HEK293 (cell line): Measurements from ENCODE around the gene TFAP2C.
A peak's percentile ranks its signal among the peaks of the same experiment; 100 is the strongest.

Experiments used
- BCL6B ChIP-seq: fragments of 450-650 bp; formaldehyde crosslinking; IDR thresholded peaks from 2 replicates; pipeline ENCODE4 v1.5.1; 2017; ENCODE audit warnings: missing biosample characterization, missing genetic modification characterization
- FEZF1 ChIP-seq: fragments of 450-650 bp; formaldehyde crosslinking; IDR thresholded peaks from 2 replicates; pipeline ENCODE4 v1.5.1; 2016; ENCODE audit warnings: missing biosample characterization, missing genetic modification characterization
- HOXC10 ChIP-seq: sonication (generic); formaldehyde crosslinking; IDR thresholded peaks from 2 replicates; pipeline ENCODE4 v1.8.1; 2023; ENCODE audit warnings: mild to moderate bottlenecking, missing genetic modification reagents
- HOXD13 ChIP-seq: sonication (generic); formaldehyde crosslinking; IDR thresholded peaks from 2 replicates; pipeline ENCODE4 v1.8.0; 2022; ENCODE audit warnings: missing genetic modification reagents, borderline replicate concordance
- INSM2 ChIP-seq: fragments of 450-650 bp; formaldehyde crosslinking; IDR thresholded peaks from 2 replicates; pipeline ENCODE4 v1.5.1; 2016; ENCODE audit warnings: missing biosample characterization, missing genetic modification characterization
- KLF10 ChIP-seq: fragments of 450-650 bp; IDR thresholded peaks from 2 replicates; pipeline ENCODE4 v1.5.1; 2018; ENCODE audit warnings: missing biosample characterization, mild to moderate bottlenecking, missing genetic modification characterization
- KLF9 ChIP-seq: fragments of 450-650 bp; formaldehyde crosslinking; IDR thresholded peaks from 2 replicates; pipeline ENCODE4 v1.5.1; 2016; ENCODE audit warnings: missing biosample characterization, missing genetic modification characterization, low read depth
- MZF1 ChIP-seq: fragments of 450-650 bp; formaldehyde crosslinking; IDR thresholded peaks from 2 replicates; pipeline ENCODE4 v1.5.1; 2017; ENCODE audit warnings: missing biosample characterization, missing genetic modification characterization, borderline replicate concordance
- PRDM2 ChIP-seq: fragments of 450-650 bp; formaldehyde crosslinking; IDR thresholded peaks from 2 replicates; pipeline ENCODE4 v1.5.1; 2016; ENCODE audit warnings: missing biosample characterization, missing genetic modification characterization, borderline replicate concordance
- REPIN1 ChIP-seq: fragments of 450-650 bp; formaldehyde crosslinking; IDR thresholded peaks from 2 replicates; pipeline ENCODE4 v1.5.1; 2017; ENCODE audit warnings: missing biosample characterization, missing genetic modification characterization, low read depth
- SP7 ChIP-seq: fragments of 450-650 bp; formaldehyde crosslinking; IDR thresholded peaks from 2 replicates; pipeline ENCODE4 v1.5.1; 2016; ENCODE audit warnings: missing biosample characterization, missing genetic modification characterization
- YY1 ChIP-seq: fragments of 450-650 bp; formaldehyde crosslinking; IDR thresholded peaks from 2 replicates; pipeline ENCODE4 v1.5.1; 2018; ENCODE audit warnings: missing biosample characterization, missing genetic modification characterization
- YY2 ChIP-seq: fragments of 450-650 bp; formaldehyde crosslinking; IDR thresholded peaks from 2 replicates; pipeline ENCODE4 v1.5.1; 2016; ENCODE audit warnings: missing biosample characterization, missing genetic modification characterization
- ZBTB21 ChIP-seq: fragments of 450-650 bp; formaldehyde crosslinking; IDR thresholded peaks from 2 replicates; pipeline ENCODE4 v1.5.1; 2017; ENCODE audit warnings: missing biosample characterization, missing genetic modification characterization
- ZBTB44 ChIP-seq: fragments of 450-650 bp; IDR thresholded peaks from 2 replicates; pipeline ENCODE4 v1.5.1; 2018; ENCODE audit warnings: missing biosample characterization, mild to moderate bottlenecking, missing genetic modification characterization
- ZFP69B ChIP-seq: fragments of 450-650 bp; formaldehyde crosslinking; IDR thresholded peaks from 2 replicates; pipeline ENCODE4 v1.5.1; 2016; ENCODE audit warnings: missing biosample characterization, missing genetic modification characterization
- ZNF133 ChIP-seq: fragments of 450-650 bp; formaldehyde crosslinking; IDR thresholded peaks from 2 replicates; pipeline ENCODE4 v1.5.1; 2016; ENCODE audit warnings: missing biosample characterization, missing genetic modification characterization
- ZNF174 ChIP-seq: fragments of 450-650 bp; formaldehyde crosslinking; IDR thresholded peaks from 2 replicates; pipeline ENCODE4 v1.5.0; 2017; ENCODE audit warnings: missing biosample characterization, mild to moderate bottlenecking, missing genetic modification characterization
- ZNF292 ChIP-seq: fragments of 450-650 bp; formaldehyde crosslinking; IDR thresholded peaks from 2 replicates; pipeline ENCODE4 v1.5.1; 2016; ENCODE audit warnings: low read depth, missing biosample characterization, missing genetic modification characterization, borderline replicate concordance
- ZNF354C ChIP-seq: fragments of 450-650 bp; formaldehyde crosslinking; IDR thresholded peaks from 2 replicates; pipeline ENCODE4 v1.5.1; 2016; ENCODE audit warnings: missing biosample characterization, missing genetic modification characterization, low read depth, borderline replicate concordance
- ZNF366 ChIP-seq: fragments of 450-650 bp; formaldehyde crosslinking; conservative IDR thresholded peaks from 2 replicates; pipeline ENCODE4 v1.5.1; 2016; ENCODE audit warnings: missing biosample characterization, missing genetic modification characterization
- ZNF394 ChIP-seq: fragments of 450-650 bp; formaldehyde crosslinking; IDR thresholded peaks from 2 replicates; pipeline ENCODE4 v1.5.1; 2016; ENCODE audit warnings: missing biosample characterization, missing genetic modification characterization, mild to moderate bottlenecking, moderate library complexity, borderline replicate concordance
- ZNF473 ChIP-seq: fragments of 450-650 bp; formaldehyde crosslinking; IDR thresholded peaks from 2 replicates; pipeline ENCODE4 v1.5.1; 2017; ENCODE audit warnings: missing biosample characterization, missing genetic modification characterization
- ZNF549 ChIP-seq: fragments of 450-650 bp; IDR thresholded peaks from 2 replicates; pipeline ENCODE4 v1.5.1; 2018; ENCODE audit warnings: missing biosample characterization, missing genetic modification characterization, mild to moderate bottlenecking, inconsistent platforms, moderate library complexity
- ZNF561 ChIP-seq: fragments of 450-650 bp; IDR thresholded peaks from 2 replicates; pipeline ENCODE4 v1.5.1; 2018; ENCODE audit warnings: missing biosample characterization, missing genetic modification characterization, borderline replicate concordance
- ZNF580 ChIP-seq: fragments of 450-650 bp; formaldehyde crosslinking; IDR thresholded peaks from 2 replicates; pipeline ENCODE4 v1.5.1; 2016; ENCODE audit warnings: missing biosample characterization, missing genetic modification characterization
- ZNF654 ChIP-seq: fragments of 450-650 bp; formaldehyde crosslinking; IDR thresholded peaks from 2 replicates; pipeline ENCODE4 v1.5.1; 2016; ENCODE audit warnings: low read depth, missing biosample characterization, missing genetic modification characterization
- ZNF768 ChIP-seq: fragments of 450-650 bp; formaldehyde crosslinking; IDR thresholded peaks from 2 replicates; pipeline ENCODE4 v1.5.1; 2018; ENCODE audit warnings: missing biosample characterization, mild to moderate bottlenecking, missing genetic modification characterization
- ZNF830 ChIP-seq: fragments of 450-650 bp; IDR thresholded peaks from 2 replicates; pipeline ENCODE4 v1.5.0; 2018; ENCODE audit warnings: missing biosample characterization, missing genetic modification characterization, low read depth, mild to moderate bottlenecking, moderate library complexity
- ZSCAN16 ChIP-seq: fragments of 450-650 bp; formaldehyde crosslinking; IDR thresholded peaks from 2 replicates; pipeline ENCODE4 v1.5.1; 2016; ENCODE audit warnings: missing biosample characterization, missing genetic modification characterization
- ZSCAN30 ChIP-seq: fragments of 450-650 bp; IDR thresholded peaks from 2 replicates; pipeline ENCODE4 v1.5.1; 2018; ENCODE audit warnings: missing biosample characterization, mild to moderate bottlenecking, missing genetic modification characterization, moderate library complexity

The TFAP2C gene

GRCh38 chr20:56630086-56630493, 984 bp downstream of the TFAP2C start (continued):
- no peak for TF ChIP-seq ZBTB44
- no peak for TF ChIP-seq ZNF394
- TF ChIP-seq ZNF549 (tag by site-specific recombination) = no peak
- no peak for TF ChIP-seq ZNF830
- no peak for TF ChIP-seq HOXC10
- no peak for TF ChIP-seq ZNF174 (tag by site-specific recombination)
- no peak for TF ChIP-seq ZNF354C
- no peak for TF ChIP-seq BCL6B (tag by site-specific recombination)
- peak; percentile 37; the same call in 1 of the 2 replicates for TF ChIP-seq SP7 (tag by site-specific recombination)
- 0 out of 2 replicates have a peak, but pooled peaks have one; percentile 31 for TF ChIP-seq YY1
- no peak for TF ChIP-seq ZNF768 (tag by site-specific recombination)
- no peak for TF ChIP-seq ZNF473
- TF ChIP-seq ZSCAN30 = 0 out of 2 replicates have a peak, but pooled peaks have one; percentile 19
- no peak for TF ChIP-seq ZNF580 (tag by site-specific recombination)
- no peak for TF ChIP-seq ZSCAN16 (tag by site-specific recombination)
- TF ChIP-seq FEZF1 (tag by site-specific recombination) = no peak
- TF ChIP-seq ZNF654 (tag by site-specific recombination) = no peak
- TF ChIP-seq ZBTB21 (tag by site-specific recombination) = no peak
- no peak for TF ChIP-seq ZNF292 (tag by site-specific recombination)
- TF ChIP-seq ZNF133 (tag by site-specific recombination) = no peak
- TF ChIP-seq REPIN1 (tag by site-specific recombination) = no peak
- no peak for TF ChIP-seq KLF9 (tag by site-specific recombination)
- TF ChIP-seq ZNF561 (tag by site-specific recombination) = no peak
- no peak for TF ChIP-seq HOXD13
- no peak for TF ChIP-seq KLF10 (tag by site-specific recombination)
- TF ChIP-seq ZFP69B (tag by site-specific recombination) = no peak
- TF ChIP-seq INSM2 = no peak
- no peak for TF ChIP-seq MZF1 (tag by site-specific recombination)
- TF ChIP-seq PRDM2 = no peak
- peak; percentile 54; the same call in 1 of the 2 replicates for TF ChIP-seq ZNF366 (tag by site-specific recombination)
- TF ChIP-seq YY2 (tag by site-specific recombination) = no peak
